ENCODE results near the gene NIPAL1. TPM values are rescaled to one million over a fixed set of nuclear protein-coding genes. Genes with fewer than 3 reads are reported as not detected.
"Not testable (repeated sequence)": the region's sequence is repeated elsewhere in the genome, so short reads cannot be mapped to it uniquely, and the experiment has no call there.

NIPAL1 gene
- total RNA-seq, 2 donors from 2014 or later = 1.0 to 1.6 TPM

- Histone ChIP-seq H3K27me3 (no peaks in the 10 kb centered on the region), H3K4me3 (no peak overlapping the region), H3K27ac (no peak overlapping the region), H3K9me3 (no peaks in the 10 kb centered on the region), H3K36me3 (replicated peaks in 1 of 2; ENCODE audit: insufficient read depth in 1 of 2, low read depth in 2 of 2) (no peaks in the 10 kb centered on the region), H3K4me1 (no peaks in the 10 kb centered on the region)
- TF ChIP-seq, protein P1, sequence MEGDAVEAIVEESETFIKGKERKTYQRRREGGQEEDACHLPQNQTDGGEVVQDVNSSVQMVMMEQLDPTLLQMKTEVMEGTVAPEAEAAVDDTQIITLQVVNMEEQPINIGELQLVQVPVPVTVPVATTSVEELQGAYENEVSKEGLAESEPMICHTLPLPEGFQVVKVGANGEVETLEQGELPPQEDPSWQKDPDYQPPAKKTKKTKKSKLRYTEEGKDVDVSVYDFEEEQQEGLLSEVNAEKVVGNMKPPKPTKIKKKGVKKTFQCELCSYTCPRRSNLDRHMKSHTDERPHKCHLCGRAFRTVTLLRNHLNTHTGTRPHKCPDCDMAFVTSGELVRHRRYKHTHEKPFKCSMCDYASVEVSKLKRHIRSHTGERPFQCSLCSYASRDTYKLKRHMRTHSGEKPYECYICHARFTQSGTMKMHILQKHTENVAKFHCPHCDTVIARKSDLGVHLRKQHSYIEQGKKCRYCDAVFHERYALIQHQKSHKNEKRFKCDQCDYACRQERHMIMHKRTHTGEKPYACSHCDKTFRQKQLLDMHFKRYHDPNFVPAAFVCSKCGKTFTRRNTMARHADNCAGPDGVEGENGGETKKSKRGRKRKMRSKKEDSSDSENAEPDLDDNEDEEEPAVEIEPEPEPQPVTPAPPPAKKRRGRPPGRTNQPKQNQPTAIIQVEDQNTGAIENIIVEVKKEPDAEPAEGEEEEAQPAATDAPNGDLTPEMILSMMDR (IDR thresholded peaks at IDR 0.05) = no peak
- TF ChIP-seq POLR2A (IDR thresholded peaks at IDR 0.05) = no peak
- intact Hi-C loops (cut with DNase I) = no loop called here
- no peak for ATAC-seq
- DNase-seq = no peak
- 73 to 74% methylated on average over 3 of the region's 3 CpGs for WGBS, 2 donors
These were observed 42.0 kb upstream of the NIPAL1 start for GRCh38 chr4:47974566-47974965.

- Histone ChIP-seq H3K36me3 (replicated peaks in 1 of 2; ENCODE audit: insufficient read depth in 1 of 2, low read depth in 2 of 2) (no peaks in the 10 kb centered on the region), H3K27me3 (no peaks in the 10 kb centered on the region), H3K4me1 (no peaks in the 10 kb centered on the region), H3K9me3 (peaks cover 0 to 5% (median 0%) of the 10 kb centered on the region in 3 donors), H3K4me3 (no peak overlapping the region), H3K27ac (no peak overlapping the region)
- intact Hi-C loops (cut with DNase I) = no loop called here
- ATAC-seq (no peak), DNase-seq (no peak)
- no peak for TF ChIP-seq POLR2A (IDR thresholded peaks at IDR 0.05)
- TF ChIP-seq, protein P1 (IDR thresholded peaks at IDR 0.05) = no peak
- WGBS, 2 donors = 91 to 94% methylated on average over 5 of the region's 5 CpGs
These were observed 26.4 kb upstream of the NIPAL1 start for GRCh38 chr4:47990145-47990544.

GRCh38 chr4:47992475-47992874 lies 24.1 kb upstream of the NIPAL1 start:
- ATAC-seq; intact Hi-C loops (cut with DNase I): not testable (repeated sequence)

GRCh38 chr4:47996021-47996420 lies 20.6 kb upstream of the NIPAL1 start:
- no peak for TF ChIP-seq POLR2A (IDR thresholded peaks at IDR 0.05)
- TF ChIP-seq, protein P1 (IDR thresholded peaks at IDR 0.05) = no peak
- H3K27me3 ChIP-seq = no peaks in the 10 kb centered on the region
- no peak overlapping the region for H3K4me3 ChIP-seq
- 75 to 88% methylated on average over 1 of the region's 1 CpG for WGBS, 2 donors
- ATAC-seq (no peak), DNase-seq (no peak)
- no peaks in the 10 kb centered on the region for H3K9me3 ChIP-seq
- intact Hi-C loops (cut with DNase I) = no loop called here
- H3K36me3 ChIP-seq (replicated peaks in 1 of 2; ENCODE audit: insufficient read depth in 1 of 2, low read depth in 2 of 2) = no peaks in the 10 kb centered on the region
- H3K4me1 ChIP-seq = no peaks in the 10 kb centered on the region
- H3K27ac ChIP-seq = no peak overlapping the region

More at GRCh38 chr4:47992475-47992874, 24.1 kb upstream of the NIPAL1 start:
- not testable (repeated sequence) for H3K4me3 ChIP-seq; H3K27me3 ChIP-seq; DNase-seq; H3K27ac ChIP-seq; H3K9me3 ChIP-seq; H3K4me1 ChIP-seq; H3K36me3 ChIP-seq (replicated peaks in 1 of 2; ENCODE audit: insufficient read depth in 1 of 2, low read depth in 2 of 2)
- WGBS, 2 donors = 95 to 97% methylated on average over 1 of the region's 1 CpG

DNA sequence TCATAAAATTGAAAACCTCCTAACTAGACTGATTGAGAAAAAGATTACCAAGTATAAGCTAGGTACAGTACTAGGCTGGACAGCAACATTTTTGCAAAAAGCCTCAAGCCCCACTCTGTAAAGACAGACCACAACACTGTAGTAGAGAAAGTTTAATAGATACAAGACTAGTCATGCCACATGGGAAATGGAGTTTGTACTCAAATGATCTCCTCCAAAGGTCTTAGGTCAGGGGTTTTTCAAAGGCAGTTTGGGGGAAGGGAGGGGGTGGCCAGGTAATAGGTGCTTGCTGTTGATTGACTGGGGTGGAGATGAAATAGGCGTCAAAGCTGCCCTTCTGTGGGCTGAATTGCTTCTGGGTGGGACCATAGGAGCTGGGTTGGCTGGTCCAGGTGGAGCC lies 14.3 kb upstream of the NIPAL1 start:
- no peak overlapping the region for H3K4me3 ChIP-seq
- DNase-seq = no peak
- 56 to 93% methylated on average over 1 of the region's 1 CpG for WGBS, 2 donors
- intact Hi-C loops (cut with DNase I) = loop anchor here (10.0 kb wide), 1 partner anchor 93 kb away; no protein-coding TSS in a partner anchor
- H3K27ac ChIP-seq = no peak overlapping the region
- no peaks in the 10 kb centered on the region for H3K4me1 ChIP-seq
- H3K9me3 ChIP-seq = no peaks in the 10 kb centered on the region
- H3K27me3 ChIP-seq = no peaks in the 10 kb centered on the region
- no peaks in the 10 kb centered on the region for H3K36me3 ChIP-seq (replicated peaks in 1 of 2; ENCODE audit: insufficient read depth in 1 of 2, low read depth in 2 of 2)
- TF ChIP-seq, protein P1 (IDR thresholded peaks at IDR 0.05) = no peak
- TF ChIP-seq POLR2A (IDR thresholded peaks at IDR 0.05) = no peak
- no peak for ATAC-seq

Measured in body of pancreas (tissue), 4 donors.